GM12865 (cell line): Measurements from ENCODE around the gene LMF2.

ENCODE experiments used
- DNase-seq: peaks from one replicate; pipeline ENCODE4 v3.0.0; 2010; ENCODE audit warnings: low read depth
- H3K4me3 ChIP-seq: 2 replicates; pipeline ENCODE4 v1.5.1; 2011; ENCODE audit warnings: mild to moderate bottlenecking, low read depth, low read length, control low read depth
- CTCF ChIP-seq: IDR thresholded peaks from 2 replicates; pipeline ENCODE4 v1.5.1; 2011; ENCODE audit warnings: low read length, control low read depth, low read depth, inconsistent platforms; ENCODE audit not compliant: insufficient read depth; ENCODE audit errors: missing control alignments

The LMF2 gene

GRCh38 chr22:50525104-50525857 is 17.8 kb upstream of the LMF2 start, which contains the start of gene SCO2:
Gene SCO2, minus strand, starts transcription at chr22:50525598. Its CDS starts 1,187 bp downstream, at chr22:50524411.
- peak within 1 kb of the TSS; percentile 68 for H3K4me3 ChIP-seq
- peak; percentile 99 for DNase-seq
- peak; percentile 50 for TF ChIP-seq CTCF

- peak overlapping the region; percentile 68 for H3K4me3 ChIP-seq
- TF ChIP-seq CTCF, result no peak
- no peak for DNase-seq
Measured at GRCh38 chr22:50524676-50525103, 17.2 kb upstream of the LMF2 start.

GRCh38 chr22:50523806-50524675 is 16.5 kb upstream of the LMF2 start:
- no peak for DNase-seq
- peak overlapping the region; percentile 68 for H3K4me3 ChIP-seq
- no peak for TF ChIP-seq CTCF

GRCh38 chr22:50523458-50523805 is 15.9 kb upstream of the LMF2 start:
- no peak for DNase-seq
- no peak overlapping the region for H3K4me3 ChIP-seq
- TF ChIP-seq CTCF, result no peak

- TF ChIP-seq CTCF, result no peak
- DNase-seq, result no peak
- H3K4me3 ChIP-seq, result no peak overlapping the region
Measured at GRCh38 chr22:50522806-50523438, 15.4 kb upstream of the LMF2 start.

- DNase-seq, result no peak
- TF ChIP-seq CTCF, result no peak
- no peak overlapping the region for H3K4me3 ChIP-seq
Measured at GRCh38 chr22:50522208-50522805, 14.8 kb upstream of the LMF2 start.
